ENCODE measurements around the gene GPR155.
A peak's percentile ranks its signal among the peaks of the same experiment; 100 is the strongest.
"Not testable (repeated sequence)": the region's sequence is repeated elsewhere in the genome, so short reads cannot be mapped to it uniquely, and the experiment has no call there.

The GPR155 gene

DNA sequence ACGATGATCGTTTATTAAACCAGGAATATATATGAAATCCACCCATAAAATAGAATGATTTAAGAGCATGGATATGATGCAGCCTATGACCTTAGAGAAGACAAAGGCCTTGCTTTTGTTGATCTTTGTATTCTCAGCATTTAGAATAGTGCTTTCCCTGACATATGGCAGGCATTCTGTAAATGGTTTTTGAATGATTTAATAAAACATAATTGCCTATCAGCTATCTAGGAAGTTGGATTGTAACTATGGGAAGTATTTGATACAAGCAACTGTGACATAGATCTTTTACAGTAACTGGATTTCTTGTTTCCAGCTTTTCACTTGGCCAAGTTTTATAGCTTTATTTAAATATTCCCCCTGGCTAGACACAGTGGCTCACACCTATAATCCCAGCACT is 5.1 kb upstream of the GPR155 start:
- DNase-seq = no peak

DNA sequence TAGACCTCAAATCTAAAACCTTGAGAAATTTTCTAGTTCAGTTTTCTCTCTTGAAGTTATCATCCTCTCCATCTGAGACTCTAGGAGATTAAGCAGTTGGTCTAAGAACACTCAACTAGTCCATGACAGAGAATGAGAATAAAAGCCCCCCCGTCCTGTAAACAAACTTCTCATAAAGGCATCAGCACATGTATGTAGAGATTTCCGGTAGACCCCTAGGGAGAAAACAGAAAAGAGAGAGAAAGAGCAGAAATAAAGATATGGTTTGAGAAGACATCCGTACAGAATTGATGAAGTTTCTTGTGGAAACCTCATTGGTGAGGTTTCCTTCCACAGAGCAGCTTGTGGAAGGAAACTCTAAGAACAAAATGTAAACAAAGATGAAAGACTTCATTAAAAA is 3.2 kb upstream of the GPR155 start:
- no peak for DNase-seq

GRCh38 chr2:174489520-174489919 is 2.7 kb upstream of the GPR155 start:
- not testable (repeated sequence) for DNase-seq

DNA sequence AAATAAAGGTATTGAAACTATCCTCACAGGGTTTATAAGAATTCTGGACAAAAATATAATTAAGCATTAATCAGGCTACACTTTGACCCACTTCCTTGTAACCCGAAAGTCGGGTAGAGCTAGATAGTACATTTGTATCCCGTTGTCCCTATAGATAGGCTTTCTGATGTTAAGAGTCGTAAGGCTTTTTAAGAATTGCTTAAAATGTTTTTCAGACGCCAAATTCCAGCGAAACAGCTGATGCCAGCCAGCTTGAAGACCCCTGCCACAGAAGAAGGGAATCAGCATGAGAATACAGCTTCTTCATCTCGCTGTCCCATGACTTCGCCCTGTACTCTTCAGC is 962 bp upstream of the GPR155 start:
- DNase-seq = no peak

- peak; percentile 95 for DNase-seq
These were observed 435 bp upstream of the GPR155 start for GRCh38 chr2:174487108-174487819.

DNA sequence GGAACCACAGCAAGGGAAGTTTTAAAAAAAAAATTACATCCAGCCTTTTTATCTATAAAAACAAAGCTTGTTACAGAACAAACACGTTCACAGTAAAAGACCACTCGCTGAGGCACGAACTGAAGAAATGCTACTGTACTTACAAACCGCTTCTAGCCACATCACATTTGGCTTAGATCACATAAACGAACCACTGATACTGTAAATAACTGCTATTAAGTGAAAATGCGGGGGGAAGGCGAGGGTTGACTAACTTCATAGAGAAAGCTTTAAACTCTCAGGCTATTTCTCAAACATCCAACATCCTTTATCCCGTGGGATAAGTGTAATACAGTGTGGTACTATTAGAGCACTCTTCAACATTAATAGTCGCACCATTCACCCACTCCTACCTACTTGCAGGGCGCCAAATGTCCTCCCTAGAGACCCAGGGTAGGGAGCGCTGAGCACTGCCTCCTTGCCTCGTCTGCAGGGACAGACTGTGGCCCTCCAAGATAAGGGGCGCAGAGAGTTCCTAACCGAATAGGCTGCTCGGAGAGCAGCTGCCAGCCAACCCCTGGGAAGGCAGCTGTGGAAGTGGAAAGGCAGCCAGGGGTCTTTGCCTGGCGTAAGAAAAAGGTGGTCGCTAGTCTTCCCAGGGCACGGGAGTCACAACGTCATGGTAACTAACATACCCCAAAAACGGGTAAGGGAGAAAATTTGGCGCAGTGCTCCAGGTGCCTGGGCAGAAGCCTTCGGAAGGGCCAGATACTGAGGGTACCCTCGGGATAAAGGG is 854 bp downstream of the GPR155 start:
- peak; percentile 24 for DNase-seq

DNA sequence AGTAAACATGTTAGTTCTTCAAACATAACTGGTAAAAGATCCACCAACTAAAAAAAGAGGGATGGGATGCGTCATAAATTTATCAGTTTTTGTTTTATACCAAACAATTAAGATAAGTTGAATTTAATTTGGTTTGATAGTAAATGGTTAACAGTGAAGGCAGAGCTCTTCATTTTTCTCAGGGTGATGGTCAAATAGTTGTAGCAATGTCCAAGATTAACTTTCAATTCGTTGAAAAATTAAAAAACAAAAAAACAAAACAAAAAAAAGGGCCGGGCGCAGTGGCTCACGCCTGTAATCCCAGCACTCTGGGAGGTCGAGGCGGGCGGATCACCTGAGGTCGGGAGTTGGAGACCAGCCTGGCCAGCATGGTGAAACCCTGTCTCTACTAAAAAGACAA is 1.8 kb downstream of the GPR155 start:
- not testable (repeated sequence) for DNase-seq

- DNase-seq = no peak
These were observed 2.3 kb downstream of the GPR155 start for GRCh38 chr2:174484573-174484972.

DNA sequence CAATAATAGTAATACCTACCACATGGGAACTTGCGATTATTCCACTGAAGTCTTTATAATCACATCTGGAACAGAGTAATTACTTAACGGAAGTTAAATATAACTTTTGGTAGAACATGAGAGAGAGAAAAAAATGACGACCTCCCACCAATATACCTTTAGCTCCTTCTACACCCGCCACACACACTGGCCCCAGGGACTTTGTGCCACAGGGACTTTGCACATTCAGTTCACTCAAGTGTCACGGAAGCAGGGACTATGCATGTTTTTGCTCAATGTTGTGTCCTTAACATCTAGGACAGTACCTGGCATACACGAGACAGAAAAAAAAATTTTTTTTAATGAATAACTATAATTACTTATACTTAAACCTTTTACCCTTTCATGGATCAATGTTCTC is 4.0 kb downstream of the GPR155 start:
- no peak for DNase-seq

GRCh38 chr2:174477759-174478158 is 9.1 kb downstream of the GPR155 start:
- no peak for DNase-seq

DNA sequence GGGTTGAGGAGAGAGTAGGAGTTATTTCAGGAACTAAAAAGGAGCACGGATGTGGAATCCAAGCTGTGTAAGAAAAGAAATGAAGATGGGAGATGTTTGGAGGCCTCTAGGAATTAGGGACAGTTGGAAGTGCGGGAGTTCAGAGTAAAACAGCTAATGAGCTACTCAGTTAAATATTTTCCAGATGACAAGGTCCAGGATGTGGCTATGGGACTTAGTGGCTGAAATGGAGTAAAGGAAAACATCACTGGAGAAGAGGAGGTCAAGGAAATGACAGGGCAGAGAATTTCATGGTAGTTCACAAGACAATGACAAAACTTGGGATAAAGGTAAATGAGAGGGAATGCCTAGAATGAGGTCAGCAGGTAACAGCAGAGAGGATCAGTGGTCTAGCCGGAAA is 13.0 kb downstream of the GPR155 start:
- no peak for DNase-seq

GRCh38 chr2:174465327-174465726 is 21.5 kb downstream of the GPR155 start:
- DNase-seq = no peak

- DNase-seq = no peak
These were observed 25.6 kb downstream of the GPR155 start for GRCh38 chr2:174461221-174461620.

- no peak for DNase-seq
These were observed 32.3 kb downstream of the GPR155 start for GRCh38 chr2:174454566-174454965.

DNA sequence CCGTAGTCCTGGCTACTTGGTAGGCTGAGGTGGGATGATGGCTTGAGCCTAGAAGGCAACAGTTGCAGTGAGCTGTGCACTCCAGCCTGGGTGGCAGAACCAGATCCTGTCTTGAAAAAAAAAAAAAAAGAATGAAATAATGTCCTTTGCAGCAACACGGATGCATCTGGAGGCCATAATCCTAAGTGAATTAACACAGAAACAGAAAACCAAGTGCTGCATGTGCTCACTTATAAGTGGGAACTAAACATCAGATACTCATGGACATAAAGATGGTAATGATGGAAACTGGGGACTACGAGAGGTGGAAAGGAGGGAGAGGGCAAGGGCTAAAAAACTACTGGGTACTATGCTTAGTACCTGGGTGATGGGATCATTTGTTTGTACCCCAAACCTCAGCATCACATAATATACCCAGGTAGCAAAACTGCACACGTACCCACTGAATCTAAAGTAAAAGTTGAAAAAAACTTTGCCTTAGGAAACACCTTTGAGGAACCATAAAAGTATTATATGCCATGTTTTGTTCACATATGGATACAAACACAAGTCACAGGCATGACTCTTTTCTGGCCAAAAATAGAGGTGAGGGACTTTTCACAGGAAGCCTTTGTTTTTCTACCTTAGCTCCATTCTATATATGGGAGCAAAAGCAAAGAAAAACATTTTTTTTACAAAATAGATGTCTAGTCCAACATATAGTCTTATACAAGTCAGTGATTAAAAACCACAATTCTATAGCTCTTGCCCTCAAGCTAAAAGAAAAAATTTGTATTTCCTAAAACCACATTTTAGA is 36.6 kb downstream of the GPR155 start:
- no peak for DNase-seq

DNA sequence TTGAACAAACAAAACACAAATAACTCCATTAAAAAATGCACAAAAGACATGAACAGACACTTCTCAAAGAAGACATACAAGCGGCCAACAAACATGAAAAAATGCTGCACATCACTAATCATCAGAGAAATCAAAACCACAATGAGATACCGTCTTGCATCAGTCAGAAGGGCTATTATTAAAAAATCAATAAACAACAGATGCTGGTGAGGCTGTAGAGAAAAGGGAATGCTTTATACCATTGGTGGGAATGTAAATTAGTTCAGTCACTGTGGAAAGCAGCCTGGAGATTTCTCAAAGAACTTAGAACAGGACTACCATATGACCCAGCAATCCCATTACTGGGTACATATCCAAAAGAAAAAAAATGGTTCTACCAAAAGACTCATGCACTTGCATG is 37.8 kb downstream of the GPR155 start:
- DNase-seq = no peak

DNA sequence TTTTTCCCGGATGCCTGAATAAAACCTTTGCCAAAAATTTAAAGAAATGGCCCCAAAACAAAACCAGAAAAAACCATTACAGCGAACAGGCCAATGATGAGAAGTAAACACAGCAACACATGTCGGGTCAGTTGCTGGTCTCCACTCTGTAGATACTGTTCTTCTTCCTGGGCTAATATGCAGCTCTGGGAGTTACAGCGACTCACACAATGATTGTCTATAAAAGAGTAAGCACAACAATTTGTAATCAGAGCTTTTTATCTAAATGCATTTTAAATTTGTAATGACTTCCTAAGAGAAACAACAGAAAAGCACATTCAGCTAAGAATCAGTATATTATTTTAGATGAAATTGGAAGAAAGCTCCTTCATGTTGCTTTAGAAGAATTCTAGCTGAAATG is 40.3 kb downstream of the GPR155 start:
- no peak for DNase-seq

- no peak for DNase-seq
These were observed 41.6 kb downstream of the GPR155 start for GRCh38 chr2:174445248-174445647.

DNA sequence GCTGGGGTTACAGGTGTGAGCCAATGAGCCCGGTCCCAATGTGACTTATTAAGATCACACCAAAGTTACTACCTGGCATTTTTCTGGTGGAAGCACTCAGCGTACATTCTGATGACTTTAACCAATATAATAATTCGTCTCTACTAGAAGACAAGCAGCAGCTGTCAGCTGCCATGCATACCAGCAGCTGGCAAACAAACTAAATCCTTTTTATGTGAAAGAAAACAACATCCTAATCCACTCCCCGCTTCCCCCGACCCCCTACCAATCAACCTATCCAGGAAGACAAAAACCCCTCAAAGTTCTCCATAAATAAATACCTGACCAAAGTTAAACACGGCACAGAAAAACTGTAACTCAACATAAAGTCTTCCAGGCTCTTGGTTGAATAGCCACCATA is 42.1 kb downstream of the GPR155 start:
- no peak for DNase-seq

- DNase-seq = no peak
These were observed 44.0 kb downstream of the GPR155 start for GRCh38 chr2:174442546-174443510.

DNA sequence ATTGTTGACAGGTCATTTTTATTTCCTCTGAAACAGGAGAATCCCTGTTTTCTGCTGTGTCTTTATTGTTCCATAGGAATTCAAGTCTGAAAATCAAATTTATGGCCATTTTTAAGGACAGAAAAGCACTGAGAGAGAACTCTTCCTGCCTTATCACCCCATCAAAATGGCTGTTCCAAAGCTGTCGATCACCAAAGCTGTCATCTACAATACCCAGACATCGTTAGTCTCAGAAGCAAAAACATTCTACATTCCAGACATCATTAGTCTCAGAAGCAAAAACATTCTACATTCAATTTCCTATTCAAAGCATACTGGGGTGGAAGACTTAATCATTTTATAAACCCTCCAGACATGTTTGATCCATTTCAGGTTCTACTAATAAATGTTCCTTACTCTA is 46.9 kb downstream of the GPR155 start:
- DNase-seq = no peak

GRCh38 chr2:174439323-174439722 is 47.5 kb downstream of the GPR155 start:
- DNase-seq = no peak
